GM21528 (cell line): ENCODE data around the gene LFNG.

Source experiments
- ATAC-seq: cut with Tn5 transposase; IDR thresholded peaks from one replicate; pipeline ENCODE4 v1.9.1; 2021; ENCODE audit warnings: mild to moderate bottlenecking, moderate library complexity; ENCODE audit not compliant: unreplicated experiment, low FRiP score

LFNG gene, protein sequence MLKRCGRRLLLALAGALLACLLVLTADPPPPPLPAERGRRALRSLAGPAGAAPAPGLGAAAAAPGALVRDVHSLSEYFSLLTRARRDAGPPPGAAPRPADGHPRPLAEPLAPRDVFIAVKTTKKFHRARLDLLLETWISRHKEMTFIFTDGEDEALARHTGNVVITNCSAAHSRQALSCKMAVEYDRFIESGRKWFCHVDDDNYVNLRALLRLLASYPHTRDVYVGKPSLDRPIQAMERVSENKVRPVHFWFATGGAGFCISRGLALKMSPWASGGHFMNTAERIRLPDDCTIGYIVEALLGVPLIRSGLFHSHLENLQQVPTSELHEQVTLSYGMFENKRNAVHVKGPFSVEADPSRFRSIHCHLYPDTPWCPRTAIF

DNA sequence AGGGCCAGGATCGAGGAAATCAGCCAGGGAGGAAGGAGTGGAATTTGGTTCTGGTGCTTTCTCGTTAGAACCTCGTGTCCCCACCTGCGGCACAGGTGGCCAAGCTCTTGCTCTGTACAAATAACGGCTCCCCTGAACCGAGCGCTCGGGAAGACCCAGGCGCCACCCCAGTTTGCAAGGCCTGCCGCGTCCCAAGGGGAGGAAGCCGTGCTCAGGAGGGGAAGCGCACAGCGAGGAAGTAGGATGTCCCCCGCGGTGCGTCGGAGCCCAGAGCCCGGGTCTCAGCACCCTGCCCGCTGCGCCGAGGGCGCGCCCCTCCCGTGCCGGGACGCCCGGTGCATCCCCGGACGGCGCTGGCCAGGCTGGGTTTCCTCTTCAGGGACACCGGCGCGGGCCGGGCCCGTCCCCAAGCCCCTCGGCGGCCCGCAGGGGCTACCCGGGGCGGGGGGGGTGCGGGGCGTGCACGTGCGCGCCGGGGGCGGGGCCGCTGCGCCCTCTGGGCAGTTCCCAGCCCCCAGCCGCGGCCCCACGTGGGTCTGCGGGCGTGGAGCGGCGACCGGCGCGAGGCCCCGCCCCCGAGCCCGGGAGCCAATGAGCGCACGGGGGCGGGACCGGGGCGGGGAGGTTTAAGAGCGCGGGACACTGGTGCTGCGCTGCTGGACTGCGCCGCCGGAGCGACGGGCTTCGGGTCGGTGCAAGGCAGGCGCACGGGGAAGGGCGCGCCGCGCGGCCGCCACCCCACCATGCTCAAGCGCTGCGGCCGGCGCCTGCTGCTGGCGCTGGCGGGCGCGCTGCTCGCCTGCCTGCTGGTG is at the start of gene LFNG:
Gene LFNG, plus strand, starts transcription at position 656 of the 812 bp plus-strand sequence. Its CDS starts 88 bp downstream, at position 744.
- peak; percentile 79 for ATAC-seq

DNA sequence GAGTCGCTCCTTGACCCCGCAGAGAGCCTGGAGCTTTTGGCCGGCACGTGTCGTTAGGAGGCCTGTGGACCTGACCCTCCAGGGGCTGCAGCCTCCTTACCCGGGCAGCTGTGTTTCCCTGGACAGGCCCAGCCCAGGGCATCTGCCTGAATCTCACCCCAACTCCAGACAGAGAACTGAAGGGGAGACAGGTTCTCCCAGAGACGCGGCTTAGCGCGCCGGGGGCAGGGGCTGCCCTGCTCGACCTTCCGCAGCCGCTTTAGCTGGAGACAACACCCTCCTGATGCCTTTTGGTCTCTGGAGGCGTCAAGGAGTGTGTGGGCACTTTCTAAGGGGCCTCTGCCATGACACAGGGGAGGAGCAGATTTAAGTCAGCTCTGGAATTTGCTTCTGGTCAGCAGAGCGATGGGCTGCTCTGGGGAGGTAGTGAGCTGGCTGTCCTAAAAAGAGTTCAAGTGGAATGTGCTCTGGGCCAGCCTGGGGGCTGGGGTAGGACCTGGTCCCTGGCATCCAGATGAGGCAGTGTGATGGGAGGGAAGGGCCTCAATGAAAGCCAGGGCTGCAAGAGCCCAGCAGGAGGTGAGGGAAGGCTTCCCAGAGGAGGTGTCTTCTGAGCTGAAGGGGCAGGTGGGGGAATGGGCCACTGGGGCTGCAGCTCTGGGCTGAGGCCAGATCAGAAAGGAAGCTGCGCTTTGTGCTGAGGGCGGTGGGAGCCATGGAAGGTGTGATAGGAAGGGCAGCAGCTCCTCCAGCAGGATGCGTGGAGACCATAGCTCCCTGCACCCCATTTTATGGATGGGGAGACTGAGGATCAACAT is 49.2 kb upstream of the LFNG start:
- ATAC-seq: no peak

DNA sequence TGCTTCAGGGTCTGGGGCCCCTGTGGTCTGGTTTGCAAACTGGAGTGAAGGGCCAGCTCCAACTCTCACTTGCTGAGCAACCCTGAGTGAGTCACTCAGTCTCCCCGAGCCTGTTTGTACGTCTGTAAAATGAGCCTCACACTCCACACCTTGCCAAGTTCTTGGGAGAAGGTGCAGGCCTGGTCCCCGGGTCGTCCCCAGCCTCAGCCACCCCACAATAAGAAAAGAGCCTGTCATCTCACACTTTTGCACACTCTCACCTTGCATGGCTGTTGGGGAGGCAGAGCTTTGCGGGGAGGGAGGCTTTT is 48.6 kb upstream of the LFNG start:
- ATAC-seq: no peak

DNA sequence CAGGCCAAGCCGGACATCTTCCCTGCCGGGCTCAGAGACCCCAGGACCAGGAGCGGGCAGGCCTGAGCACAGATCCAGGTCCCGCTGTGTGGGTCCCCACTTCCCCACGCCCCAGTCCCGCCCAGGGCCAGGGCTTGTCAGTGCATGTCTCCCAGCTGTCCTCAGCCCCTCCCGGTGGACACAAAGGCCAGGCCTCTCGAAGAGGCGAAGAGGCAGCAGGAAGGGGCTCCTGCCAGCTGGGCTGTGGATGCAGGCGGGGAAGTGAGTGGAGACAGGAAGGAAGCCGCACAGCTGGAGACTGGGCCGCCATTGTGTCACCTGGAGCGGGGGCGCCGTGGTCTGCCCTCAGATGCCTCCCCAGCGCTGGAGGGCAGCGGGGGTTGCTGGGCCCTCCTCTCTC is 48.2 kb upstream of the LFNG start:
- no peak for ATAC-seq

DNA sequence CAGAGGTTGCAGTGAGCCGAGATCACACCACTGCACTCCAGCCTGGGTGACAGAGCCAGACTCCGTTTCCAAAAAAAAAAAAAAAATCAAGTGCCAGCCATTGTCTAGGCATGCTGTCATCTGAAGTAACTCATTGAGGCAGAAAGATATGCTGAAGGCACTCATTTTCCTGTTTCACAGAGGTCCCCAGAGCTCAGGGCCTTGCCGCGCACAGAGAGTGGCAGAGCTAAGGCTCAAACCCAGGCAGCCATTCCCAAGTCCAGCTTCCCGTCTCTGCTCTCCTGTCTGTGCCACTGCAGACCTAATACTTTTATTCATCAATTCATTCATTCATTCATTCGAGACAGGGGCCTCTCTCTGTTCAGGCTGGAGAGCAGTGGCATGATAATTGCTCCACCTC is 46.8 kb upstream of the LFNG start:
- no peak for ATAC-seq

DNA sequence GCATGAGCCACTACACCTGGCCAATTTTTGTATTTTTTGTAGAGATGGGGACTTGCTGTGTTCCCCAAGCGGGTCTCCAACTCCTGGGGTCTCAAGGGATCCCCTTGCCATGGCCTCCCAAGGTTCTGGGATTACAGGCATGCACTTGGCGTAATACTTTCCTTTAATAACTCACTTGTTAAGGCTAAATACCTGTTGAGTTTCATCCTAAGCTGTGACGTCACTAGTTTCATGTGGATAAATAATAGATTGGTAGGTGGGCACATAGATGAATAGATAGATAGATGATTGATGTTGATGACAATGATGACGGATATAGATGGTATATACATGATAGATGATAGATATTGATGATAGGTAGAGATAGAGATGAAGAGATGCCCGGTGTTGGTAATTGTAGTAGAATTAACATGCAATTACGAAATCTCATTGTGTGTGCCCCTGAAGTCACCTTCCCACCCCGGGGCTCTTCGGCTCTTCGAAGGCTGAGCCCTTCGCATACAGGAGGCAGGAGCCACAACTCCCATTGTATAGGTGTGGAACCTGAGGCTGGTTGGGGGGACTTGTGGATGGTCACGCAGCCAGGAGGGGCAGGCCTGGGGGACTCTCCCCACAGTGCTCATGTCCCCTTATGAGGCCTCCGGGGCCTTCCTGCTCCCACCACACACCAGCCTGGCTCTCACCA is 45.9 kb upstream of the LFNG start:
- no peak for ATAC-seq

DNA sequence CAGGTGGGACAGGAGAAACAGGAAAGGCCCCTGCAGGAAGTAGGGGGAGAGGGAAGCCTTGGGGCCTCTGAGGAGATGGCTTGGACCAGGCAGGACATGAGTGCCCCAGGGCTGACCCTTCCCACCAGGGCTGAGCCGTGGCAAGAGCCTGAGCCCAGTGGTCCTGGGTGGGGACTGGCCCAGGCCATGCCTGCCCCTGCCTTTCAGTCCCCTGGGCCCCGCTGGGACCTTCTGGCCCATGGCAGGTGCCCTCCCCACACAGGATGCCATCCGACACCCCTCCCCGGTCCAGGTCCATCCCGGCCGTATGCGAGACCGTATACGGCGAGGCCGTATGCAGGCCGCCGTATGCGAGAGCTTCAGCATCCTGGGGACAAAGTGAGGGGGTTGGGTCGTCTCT is 45.4 kb upstream of the LFNG start:
- ATAC-seq: no peak

DNA sequence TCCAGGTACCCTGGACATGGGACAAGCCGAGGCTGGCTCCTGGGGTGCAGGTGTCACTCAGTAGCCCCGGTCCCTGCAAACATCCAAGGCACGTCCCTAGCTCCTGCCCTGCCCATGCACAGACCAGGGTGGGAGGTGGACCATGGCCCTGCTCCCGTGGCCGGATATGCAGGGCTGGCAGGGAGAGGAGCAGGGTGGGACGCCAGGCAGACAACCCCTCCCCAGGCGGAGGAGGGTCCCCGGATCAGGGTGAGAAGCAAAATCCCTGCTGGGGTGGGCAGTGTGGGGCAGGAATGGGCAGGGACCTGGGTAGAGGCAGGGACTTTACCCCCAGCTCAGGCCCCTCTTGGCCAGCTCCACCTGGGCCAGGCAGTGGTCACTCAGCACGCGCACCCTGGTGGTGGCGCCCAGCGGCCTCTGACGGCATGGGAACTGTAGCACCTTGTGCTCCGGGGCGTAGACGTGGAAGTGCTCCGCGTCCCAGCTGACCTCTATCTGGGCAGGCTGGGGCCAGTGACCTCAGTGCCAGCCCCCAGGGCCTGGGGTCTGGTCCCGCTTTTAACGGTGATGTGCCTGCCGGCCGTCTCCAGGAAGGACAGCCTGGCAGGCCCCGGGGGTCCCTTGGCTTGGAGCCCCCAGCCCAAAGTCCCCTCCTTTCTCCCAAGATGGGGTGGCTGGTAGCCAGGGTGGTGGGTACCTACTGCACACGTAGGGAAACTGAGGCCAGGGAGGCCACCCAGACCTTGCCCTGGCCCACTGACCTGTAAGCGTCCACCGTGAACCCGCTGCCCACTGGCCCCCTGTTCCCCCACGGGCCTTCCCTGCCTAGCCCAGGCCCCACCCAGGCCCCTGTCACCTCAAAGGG is 44.5 kb upstream of the LFNG start:
- ATAC-seq: no peak

DNA sequence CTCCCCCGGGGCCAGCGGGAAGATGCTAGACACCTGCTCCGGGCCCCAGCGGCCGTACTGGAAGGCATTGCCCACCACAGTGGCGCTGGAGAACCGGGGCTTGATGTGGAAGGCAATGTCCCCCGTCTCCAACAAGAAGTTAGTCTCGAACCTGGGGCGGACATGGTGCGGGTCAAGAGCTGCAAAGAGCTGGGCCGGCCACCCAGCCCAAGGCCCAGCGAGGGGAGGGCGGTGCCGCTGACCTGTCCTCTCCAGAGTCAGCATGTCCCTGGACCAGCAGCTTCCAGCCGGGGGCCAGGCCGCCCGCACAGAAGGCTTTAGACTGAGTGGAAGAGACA is 43.9 kb upstream of the LFNG start:
- ATAC-seq: no peak

DNA sequence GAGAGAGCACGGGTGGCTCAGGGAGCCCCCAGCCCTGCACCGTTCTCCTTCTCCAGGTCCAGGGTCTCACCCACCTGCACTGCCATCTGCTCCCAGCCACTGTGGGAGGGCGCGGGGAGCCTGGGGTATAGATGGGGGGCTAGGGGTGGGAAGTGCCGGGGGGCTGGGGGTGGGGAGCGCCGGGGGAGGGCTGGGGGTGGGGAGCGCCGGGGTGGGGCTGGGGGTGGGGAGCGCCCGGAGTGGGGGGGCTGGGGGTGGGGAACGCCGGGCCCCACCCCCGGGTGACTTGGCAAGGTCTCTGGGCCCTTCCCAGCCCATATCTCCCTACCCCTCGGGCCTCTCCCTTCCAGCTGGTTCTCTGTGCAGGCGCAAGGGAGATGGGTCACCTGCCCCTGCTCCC is 43.3 kb upstream of the LFNG start, which contains the start of gene GRIFIN:
Gene GRIFIN, minus strand, starts transcription at position 101 of the 400 bp plus-strand sequence. Its CDS starts 15 bp downstream, at position 86.
- no peak for ATAC-seq

DNA sequence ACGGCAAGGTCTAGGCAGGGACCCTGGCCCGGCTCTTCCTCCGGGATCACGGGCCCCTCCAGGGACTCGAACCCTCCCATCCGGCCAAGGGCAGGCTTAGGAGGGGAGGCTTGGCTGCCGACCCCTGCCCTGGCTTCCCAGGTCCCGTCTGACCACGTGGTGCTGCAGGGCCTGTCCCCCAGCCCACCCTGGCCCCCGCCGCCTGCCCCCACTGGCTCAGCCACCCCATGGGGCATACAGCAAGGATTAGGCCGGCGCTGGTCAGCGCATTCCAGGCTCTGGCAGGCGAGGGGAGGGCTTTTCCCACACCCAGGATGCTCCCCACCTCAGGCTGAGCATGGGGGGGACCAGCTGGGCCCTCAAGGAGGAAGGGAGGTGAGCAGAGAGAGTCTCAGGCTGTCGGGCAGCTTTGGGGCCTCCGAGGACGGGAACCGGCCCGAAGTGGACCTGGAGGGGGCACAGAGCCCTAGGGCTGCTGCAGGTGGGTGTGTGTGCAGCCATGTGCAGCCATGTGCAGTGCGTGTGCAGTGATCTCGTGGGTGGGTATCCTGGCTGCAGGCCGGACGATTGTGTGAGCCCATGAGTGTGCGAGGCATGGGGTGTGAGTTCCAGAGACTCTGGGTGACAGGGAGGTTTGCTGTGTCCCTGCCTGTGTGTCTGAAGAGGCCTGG is 42.7 kb upstream of the LFNG start:
- no peak for ATAC-seq

DNA sequence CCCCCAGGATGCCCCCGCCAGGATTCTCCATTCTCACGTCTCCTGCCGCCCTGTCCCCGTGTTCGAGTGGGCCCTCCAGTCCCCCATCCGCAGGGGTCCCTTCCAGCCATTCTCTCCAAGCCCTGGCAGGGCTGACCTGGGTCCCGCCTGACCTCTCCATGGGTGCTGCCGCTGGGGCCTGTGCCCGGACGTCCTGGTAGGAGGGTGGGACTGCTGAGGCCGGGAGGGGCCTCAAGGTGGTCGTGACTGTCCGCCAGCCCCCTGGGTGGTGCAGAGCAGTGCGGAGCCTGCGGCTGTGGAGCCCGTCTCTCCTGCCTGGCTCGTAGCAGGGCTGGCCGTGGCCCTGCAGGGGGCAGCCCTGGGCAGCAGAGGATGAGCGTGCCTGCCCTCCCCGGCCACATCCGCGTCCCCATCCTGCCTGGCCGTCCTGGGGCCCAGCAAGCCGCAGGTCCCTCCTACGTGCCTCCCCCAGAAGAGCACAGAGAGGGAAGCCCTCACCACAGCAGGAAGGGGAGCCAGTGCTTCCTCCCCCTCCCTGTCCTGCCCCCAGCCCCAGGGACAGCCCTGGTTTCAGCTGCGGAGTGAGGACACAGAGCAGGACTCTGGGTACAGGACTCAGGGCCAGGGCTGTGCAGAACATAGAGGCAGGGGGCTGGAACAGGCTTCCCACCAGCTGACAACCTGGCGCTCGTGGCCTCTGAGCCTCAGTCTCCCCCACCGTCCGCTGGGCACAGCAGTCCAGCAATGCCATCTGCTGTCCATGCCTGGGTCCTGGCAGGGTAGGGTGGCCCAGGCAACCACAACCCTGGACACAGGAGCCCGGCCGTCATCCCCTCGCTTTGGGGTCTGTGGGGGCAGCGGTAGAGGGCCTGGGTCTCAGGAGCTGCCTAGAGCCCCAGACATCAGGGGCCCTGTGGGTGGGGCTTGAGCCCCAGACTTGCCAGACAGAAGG is 41.9 kb upstream of the LFNG start:
- no peak for ATAC-seq

DNA sequence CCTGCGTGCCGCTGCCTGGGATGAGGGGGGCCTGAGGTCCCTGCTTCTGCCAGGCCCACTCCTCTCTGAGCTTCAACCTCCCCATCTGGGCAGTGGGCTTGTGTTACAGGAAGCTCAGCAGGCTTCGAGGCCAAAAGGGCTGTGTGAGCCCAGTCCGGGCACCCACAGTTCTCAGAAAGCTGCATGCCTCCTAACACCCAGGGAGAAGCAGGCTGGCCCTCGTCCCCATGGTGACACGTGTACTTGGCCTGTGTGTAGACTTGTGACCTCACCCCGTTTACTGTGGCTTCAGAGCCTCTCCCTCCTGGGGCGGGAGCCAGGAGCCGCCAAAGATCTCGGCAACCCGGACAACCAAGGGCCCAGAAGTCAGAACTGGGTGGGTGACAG is 41.2 kb upstream of the LFNG start:
- no peak for ATAC-seq

DNA sequence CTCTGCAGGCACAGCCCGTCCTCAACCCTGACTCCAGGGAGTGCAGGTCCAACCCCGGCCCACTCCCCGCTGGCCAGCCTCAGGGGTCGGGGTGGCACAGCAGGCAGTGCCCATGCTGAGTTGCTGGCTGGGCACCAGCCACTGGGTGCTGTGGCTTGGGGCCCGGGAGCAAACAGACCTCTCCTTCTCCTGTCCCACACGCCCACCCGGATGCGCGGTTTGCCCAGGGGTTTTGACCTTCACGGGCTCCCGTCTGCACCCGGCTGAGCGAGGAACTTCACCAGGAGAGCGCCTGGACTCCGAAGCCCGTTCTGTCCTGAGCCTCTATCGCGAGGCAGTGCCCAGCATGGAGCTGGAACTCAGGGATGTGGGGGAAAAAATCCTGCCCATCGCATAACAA is 40.8 kb upstream of the LFNG start:
- ATAC-seq: no peak

DNA sequence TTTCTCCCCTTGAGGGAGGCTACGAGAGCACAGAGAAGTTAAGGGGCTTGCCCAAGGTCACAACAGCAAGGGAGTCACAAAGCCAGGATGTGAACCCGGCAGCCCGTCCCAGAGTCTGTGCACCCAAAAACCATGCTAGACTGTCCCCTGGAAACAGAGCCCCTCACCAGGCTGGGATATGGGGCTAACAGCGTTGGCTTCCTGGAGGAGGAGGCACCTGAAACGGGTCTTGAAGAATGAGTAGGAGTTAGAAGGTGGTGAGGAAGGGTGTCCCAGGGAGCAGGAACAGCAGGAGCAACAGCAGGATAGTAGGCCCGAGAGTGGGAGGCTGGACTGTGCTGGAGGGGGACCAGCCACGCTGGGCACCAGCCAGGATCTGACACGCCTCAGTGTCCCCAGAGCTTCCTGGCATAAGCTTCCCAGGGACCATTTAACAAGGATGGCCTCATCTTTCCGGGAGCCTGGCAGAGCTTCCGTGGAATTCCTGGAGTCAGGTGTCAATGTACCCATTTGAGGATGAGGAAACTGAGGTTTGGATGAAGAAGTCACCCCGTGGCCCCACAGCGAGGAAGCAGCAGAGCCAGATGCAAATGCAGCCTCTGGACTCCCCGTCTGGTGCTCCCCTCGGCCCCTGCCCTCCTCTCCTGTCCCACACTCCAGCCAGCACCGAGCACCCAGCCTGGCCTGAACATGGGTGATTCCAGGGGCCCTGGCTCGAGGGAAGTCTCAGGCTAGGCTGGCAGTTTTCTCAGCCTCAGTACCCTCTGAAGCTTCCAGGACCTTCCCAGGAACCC is 40.1 kb upstream of the LFNG start:
- no peak for ATAC-seq

DNA sequence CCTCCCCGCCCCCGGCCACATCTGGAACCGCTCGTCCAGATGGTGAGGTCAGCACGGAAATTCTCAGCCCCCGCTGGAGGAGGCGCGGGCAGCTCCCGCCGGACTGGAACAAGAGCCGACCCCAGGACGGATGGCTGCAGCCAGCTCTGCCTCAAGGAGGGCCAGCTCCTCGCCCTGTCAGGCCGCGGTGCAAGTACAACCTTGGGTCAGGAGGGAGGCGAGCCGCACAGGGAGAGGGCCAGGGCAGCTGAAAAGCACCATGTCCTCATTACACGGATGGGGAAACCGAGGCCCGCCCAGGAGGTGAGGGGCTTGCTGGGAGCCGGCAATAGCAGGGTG is 39.5 kb upstream of the LFNG start:
- ATAC-seq: no peak

DNA sequence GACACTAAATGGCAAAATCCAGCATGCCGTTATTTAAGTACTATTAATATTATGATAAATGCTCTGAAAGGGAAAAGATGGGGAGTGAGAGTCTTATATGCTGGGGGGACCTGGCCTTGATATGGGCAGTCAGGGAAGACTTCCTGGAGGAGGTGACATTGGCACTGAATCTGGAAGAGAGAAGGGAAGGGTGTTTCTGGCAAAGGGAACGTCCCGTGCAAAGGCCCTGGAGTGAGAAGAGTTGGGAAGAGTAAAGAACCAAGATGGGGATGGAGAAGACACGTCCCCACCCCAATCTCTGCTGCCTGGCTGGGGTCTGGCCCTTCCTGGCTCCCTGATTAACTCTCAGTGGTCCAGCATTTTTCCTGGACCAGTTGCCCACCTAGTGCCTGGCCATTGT is 38.4 kb upstream of the LFNG start:
- no peak for ATAC-seq
